ENCODE results near the gene WDR37. TPM values are rescaled to one million over a fixed set of nuclear protein-coding genes. Genes with fewer than 3 reads are reported as not detected.

The WDR37 gene
- polyA plus RNA-seq, 1 of the 3 experiments (the other 2 are of a cell fraction), result 11.9 TPM

GRCh38 chr10:1110674-1111119 lies 54.5 kb downstream of the WDR37 start (continued):
- TF ChIP-seq FOXM1 (IDR thresholded peaks at IDR 0.05; ENCODE audit: low read depth), result no peak
- TF ChIP-seq CTCF (IDR thresholded peaks at IDR 0.05), result no peak
- no peak for TF ChIP-seq RFX5 (IDR thresholded peaks at IDR 0.05; ENCODE audit: low read length)
- no peak for TF ChIP-seq EP300 (IDR thresholded peaks at IDR 0.05; ENCODE audit: borderline replicate concordance in 1 of 2, low read depth in 1 of 2, low read length in 1 of 2)
- TF ChIP-seq, protein P1, sequence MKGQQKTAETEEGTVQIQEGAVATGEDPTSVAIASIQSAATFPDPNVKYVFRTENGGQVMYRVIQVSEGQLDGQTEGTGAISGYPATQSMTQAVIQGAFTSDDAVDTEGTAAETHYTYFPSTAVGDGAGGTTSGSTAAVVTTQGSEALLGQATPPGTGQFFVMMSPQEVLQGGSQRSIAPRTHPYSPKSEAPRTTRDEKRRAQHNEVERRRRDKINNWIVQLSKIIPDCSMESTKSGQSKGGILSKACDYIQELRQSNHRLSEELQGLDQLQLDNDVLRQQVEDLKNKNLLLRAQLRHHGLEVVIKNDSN (IDR thresholded peaks at IDR 0.05; ENCODE audit: borderline replicate concordance, low read depth), result no peak
- no peak for TF ChIP-seq CHD2 (IDR thresholded peaks at IDR 0.05; ENCODE audit: low read length, partially characterized antibody)
- no peak for TF ChIP-seq RAD21 (IDR thresholded peaks at IDR 0.05; ENCODE audit: low read length)
- TF ChIP-seq RXRA (IDR thresholded peaks at IDR 0.05; ENCODE audit: borderline replicate concordance, low read depth), result no peak

- ChIA-PET POLR2A (no interaction called here), CTCF (interaction anchor here (1.2 kb wide), 1 partner anchor 14 kb away, joined by 3 read pairs; no protein-coding TSS in a partner anchor)
- Histone ChIP-seq H3K27ac (ENCODE audit: low read depth in 2 of 2, low read length in 1 of 2) (no peak overlapping the region), H3F3A (replicated peaks; ENCODE audit: insufficient read depth) (no peaks in the 10 kb centered on the region), H2AFZ (ENCODE audit: low read depth) (no peak overlapping the region), H3K4me2 (no peak overlapping the region), H3K79me2 (ENCODE audit: insufficient read depth) (peaks cover 13% of the 10 kb centered on the region; the same call in 1 of the 2 replicates), H3K27me3 (ENCODE audit: insufficient read depth) (no peaks in the 10 kb centered on the region), H3K9me2 (no peaks in the 10 kb centered on the region), H3K4me3 (ENCODE audit: low read depth in 2 of 2, low read length in 1 of 2) (no peak overlapping the region), H4K20me1 (ENCODE audit: insufficient read depth) (no peaks in the 10 kb centered on the region), H3K9ac (no peak overlapping the region), H3K9me3 (no peaks in the 10 kb centered on the region), H3K4me1 (ENCODE audit: control insufficient read depth in 1 of 2, insufficient read depth in 2 of 2, low read depth in 1 of 2, low read length in 1 of 2) (peaks cover 8 to 24% of the 10 kb centered on the region in 2 experiments; a peak in 3 of 4 replicates), H3K36me3 (replicated peaks in 1 of 2; ENCODE audit: control insufficient read depth in 1 of 2, insufficient read depth in 2 of 2, low read length in 1 of 2) (peaks cover 43 to 50% of the 10 kb centered on the region in 2 experiments)
- WGBS (ENCODE audit: low lambda C conversion rate), result 96% methylated on average over 10 of the region's 10 CpGs
- no peak for DNase-seq
- TF ChIP-seq JUND (IDR thresholded peaks at IDR 0.05) (no peak), FOXM1 (IDR thresholded peaks at IDR 0.05; ENCODE audit: low read depth) (no peak), RFX5 (IDR thresholded peaks at IDR 0.05; ENCODE audit: low read length) (no peak), EZH2phosphoT487 (IDR thresholded peaks at IDR 0.05; ENCODE audit: borderline replicate concordance, low read depth) (no peak), RCOR1 (IDR thresholded peaks at IDR 0.05; ENCODE audit: low read length) (no peak), RAD21 (IDR thresholded peaks at IDR 0.05; ENCODE audit: low read length) (no peak), TCF12 (IDR thresholded peaks at IDR 0.05) (no peak), GATA2 (CRISPR knock-in tag; IDR thresholded peaks at IDR 0.05) (no peak), ZBTB33 (IDR thresholded peaks at IDR 0.05; ENCODE audit: borderline replicate concordance, low read depth) (no peak), YY1 (IDR thresholded peaks at IDR 0.05; ENCODE audit: low read depth) (no peak), POLR2AphosphoS5 (IDR thresholded peaks at IDR 0.05; ENCODE audit: low read depth, low read length) (no peak), NRF1 (IDR thresholded peaks at IDR 0.05; ENCODE audit: low read depth, low read length) (no peak), CTCF (IDR thresholded peaks at IDR 0.05) (no peak)
- TF ChIP-seq, protein P1 (IDR thresholded peaks at IDR 0.05; ENCODE audit: borderline replicate concordance, low read depth), result no peak
These were observed 58.1 kb downstream of the WDR37 start for GRCh38 chr10:1114315-1114714.
